ENCODE data around the gene XAB2.

XAB2 gene

DNA sequence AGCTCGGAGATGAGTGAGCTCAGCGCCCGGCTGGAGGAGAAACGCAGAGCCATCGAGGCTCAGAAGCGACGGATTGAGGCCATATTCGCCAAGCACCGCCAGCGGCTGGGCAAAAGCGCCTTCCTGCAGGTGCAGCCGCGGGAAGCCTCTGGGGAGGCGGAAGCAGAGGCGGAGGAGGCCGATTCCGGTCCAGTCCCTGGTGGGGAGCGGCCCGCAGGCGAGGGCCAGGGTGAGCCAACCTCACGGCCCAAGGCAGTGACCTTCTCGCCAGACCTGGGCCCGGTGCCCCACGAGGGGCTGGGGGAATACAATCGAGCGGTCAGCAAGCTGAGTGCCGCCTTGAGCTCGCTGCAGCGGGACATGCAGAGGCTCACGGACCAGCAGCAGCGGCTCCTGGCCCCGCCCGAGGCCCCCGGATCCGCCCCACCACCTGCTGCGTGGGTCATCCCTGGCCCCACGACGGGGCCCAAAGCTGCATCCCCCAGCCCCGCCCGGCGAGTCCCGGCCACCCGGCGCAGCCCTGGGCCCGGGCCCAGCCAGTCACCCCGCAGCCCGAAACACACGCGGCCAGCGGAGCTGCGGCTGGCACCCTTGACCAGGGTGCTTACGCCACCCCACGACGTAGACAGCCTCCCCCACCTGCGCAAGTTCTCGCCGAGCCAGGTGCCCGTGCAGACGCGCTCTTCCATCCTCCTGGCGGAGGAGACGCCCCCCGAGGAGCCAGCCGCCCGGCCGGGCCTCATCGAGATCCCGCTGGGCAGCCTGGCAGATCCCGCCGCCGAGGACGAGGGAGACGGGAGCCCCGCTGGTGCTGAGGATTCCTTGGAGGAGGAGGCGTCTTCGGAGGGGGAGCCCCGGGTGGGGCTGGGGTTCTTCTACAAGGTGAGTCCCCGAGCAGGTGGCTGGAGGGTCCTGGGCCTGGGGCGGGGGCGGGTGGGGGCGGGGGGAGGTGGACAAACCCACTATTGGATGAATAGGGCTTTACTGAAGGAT, 16.8 kb downstream of the XAB2 start:
- DNase-seq (ENCODE audit: low read depth in 2 of 3, low spot score in 1 of 3), result no peak

- DNase-seq (ENCODE audit: low read depth in 2 of 3, low spot score in 1 of 3), result no peak
These were observed 17.6 kb downstream of the XAB2 start for GRCh38 chr19:7611541-7612279.

DNA sequence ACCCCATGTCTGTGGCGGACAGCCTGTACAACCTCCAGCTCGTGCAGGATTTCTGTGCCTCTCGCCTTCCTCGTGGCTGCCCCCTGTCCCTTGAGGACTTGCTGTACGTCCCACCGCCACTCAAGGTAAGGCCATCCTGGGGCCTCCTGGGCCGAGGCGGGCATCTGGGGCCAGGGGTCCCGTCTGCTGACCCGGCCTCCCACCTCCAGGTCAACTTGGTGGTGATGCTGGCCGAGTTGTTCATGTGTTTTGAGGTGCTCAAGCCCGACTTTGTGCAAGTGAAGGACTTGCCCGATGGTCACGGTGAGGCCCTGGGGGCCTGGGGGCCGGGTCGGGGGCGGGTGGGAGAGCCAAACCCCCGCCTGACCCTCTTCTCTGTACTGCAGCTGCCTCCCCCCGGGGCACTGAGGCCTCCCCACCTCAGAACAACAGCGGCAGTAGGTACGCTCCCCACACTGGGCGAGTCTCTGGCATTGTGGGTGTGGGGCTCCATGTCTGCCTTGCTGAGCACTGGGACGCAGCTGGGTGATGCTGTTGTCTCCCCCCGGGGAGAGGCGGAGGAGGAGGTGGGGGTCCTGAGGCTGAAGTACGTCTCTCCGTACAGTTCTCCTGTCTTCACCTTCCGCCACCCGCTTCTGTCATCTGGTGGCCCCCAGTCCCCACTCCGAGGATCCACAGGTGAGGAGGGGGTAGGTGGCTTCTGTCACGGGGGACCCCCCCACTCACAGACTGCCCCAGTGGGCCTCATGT, 18.7 kb downstream of the XAB2 start:
- DNase-seq (ENCODE audit: low read depth in 2 of 3, low spot score in 1 of 3), result no peak

DNA sequence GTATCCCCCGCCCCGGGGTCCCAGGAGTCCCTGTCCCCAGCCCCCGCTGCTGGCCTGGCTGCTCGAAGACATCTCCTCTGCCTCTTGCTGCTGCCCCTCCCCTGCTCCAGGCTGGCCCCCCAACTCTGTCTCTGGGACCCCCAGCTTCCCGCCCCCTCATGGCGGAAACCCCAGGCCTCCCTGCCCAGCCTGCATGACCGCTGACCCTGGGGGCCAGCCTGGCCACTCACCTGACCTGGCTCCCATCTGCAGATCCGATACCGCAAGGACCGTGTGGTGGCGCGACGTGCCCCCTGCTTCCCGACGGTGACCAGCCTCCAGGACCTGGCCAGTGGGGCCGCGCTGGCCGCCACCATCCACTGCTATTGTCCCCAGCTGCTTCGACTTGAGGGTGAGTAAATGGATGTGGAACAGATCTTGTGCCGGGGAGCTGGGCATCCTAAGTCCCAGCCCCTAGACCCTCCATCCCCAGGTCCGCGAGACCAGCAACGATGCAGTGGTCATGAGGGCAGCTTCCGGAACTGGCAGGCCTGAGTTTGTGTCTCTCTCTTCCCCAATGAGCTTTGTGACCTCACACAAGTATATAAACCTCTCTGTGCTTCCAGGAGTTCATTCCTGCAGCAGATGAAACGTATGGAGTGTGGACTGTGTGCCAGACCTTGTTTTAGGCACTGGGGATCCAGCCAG, 21.3 kb downstream of the XAB2 start:
- no peak for DNase-seq (ENCODE audit: low read depth in 2 of 3, low spot score in 1 of 3)

- no peak for DNase-seq (ENCODE audit: low read depth in 2 of 3, low spot score in 1 of 3)
These were observed 22.0 kb downstream of the XAB2 start for GRCh38 chr19:7607212-7607873.

GRCh38 chr19:7606289-7606688, 23.1 kb downstream of the XAB2 start:
- no peak for DNase-seq (ENCODE audit: low read depth in 2 of 3, low spot score in 1 of 3)

DNA sequence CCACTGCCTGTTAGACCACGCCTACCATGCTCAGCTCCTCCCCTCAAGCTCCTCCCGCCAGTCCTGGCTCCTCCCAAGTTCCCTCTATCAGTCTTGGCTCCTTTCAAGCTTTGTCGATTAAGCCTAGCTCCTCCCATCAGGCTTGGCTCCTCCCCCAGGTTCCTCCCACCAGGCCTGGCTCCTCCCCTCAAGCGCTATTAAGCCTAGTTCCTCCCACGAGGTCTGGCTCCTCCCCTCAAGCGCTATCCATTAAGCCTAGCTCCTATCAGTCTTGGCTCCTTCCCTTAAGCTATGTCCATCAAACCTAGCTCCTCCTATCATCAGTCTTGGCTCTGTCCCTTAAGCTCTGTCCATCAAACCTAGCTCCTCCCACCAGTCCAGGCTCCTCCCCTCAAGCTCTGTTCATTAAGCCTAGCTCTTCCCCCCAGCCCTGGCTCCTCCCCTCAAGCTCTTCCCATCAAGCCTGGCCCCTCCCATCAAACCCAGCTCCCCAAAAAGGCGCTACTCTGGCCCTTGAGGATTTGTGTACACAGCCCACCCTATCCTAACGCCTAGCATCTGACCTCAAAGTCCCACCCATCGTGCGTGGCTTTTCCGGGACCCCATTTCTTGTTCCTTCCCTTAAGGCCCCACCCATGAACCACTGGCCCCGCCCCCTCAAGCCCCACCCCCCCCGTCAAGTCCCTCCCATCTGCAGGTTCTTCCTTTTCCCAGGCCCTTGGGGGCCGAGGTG, 23.7 kb downstream of the XAB2 start:
- peak; percentile 33 to 44 (median 33) for DNase-seq (ENCODE audit: low read depth in 2 of 3, low spot score in 1 of 3)

DNA sequence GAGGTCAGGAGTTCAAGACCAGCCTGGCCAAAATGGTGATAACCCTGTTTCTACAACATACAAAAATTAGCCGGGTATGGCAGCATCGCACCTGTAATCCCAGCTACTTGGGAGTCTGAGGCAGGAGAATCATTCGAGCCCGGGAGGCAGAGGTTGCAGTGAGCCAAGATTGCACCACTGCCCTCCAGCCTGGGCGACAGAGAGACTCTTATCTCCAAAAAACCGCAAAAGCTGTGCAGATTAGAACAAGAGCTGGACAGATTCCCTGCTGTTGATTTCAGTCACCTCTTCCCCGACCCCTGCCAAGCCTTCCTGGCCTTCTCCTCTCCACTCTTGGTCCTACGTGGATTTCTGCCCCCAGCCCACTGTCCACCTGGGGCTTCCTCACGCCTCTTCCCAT, 25.4 kb downstream of the XAB2 start:
- no peak for DNase-seq (ENCODE audit: low read depth in 2 of 3, low spot score in 1 of 3)

DNA sequence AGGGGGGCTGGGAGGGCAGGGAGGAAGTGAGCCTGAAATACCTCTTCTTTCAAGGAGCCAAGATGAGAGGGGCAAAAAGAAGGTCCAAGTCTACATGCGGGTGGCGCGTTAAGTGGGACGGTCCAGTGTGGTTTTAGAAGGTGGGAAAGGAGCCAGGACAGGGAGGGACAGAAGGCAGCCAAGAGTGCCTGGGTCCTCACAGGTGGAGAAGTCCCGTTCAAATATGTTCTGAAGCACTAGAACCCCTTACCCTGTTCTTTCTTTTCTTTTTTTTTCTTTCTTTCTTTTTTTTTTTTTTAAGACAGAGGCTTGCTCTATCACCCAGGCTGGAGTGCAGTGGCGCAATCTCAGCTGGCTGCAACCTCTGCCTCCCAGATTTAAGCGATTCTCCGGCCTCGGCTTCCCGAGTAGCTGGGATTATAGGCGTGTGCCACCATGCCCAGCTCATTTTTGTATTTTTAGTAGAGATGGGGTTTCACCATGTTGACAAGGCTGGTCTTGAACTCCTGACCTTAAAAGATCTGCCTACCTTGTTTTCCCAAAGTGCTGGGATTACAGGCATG, 26.3 kb downstream of the XAB2 start:
- no peak for DNase-seq (ENCODE audit: low read depth in 2 of 3, low spot score in 1 of 3)

GRCh38 chr19:7602240-7602934, 27.0 kb downstream of the XAB2 start:
- DNase-seq (ENCODE audit: low read depth in 2 of 3, low spot score in 1 of 3), result no peak

DNA sequence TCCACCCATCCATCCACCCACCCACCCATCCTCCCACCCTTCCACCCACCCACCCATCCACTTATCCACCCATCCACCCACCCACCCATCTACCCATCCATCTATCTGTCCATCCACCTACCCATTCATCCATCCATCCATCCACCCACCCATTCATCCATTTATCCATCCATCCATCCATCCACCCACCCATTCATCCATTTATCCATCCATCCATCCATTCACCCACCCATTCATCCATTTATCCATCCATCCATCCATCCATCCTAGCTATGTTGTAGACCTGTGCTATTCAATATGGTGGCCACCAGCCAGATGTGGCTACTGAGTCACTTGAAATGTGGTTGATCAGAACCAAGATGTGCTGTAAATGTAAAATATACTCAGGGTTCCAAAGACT, 28.6 kb downstream of the XAB2 start:
- no peak for DNase-seq (ENCODE audit: low read depth in 2 of 3, low spot score in 1 of 3)

DNA sequence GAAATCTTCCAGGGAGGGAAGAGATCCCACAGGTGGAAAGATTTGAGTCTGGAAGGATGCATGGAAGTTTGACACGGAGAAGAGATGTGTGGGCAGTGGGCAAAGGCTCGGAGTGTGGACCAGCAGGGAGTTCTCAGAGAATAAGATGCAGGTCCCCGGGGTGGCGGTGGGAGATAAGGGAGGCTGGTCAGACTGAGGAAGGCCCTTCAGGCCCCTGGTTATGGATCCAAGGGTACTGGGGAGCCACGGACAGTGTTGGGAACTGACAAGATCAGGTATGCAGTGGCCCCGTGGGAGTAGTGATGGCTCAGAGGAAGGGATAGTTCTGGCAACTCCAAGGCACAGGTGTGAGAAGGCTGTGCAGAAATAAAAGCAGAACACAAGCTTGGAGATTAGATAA, 31.2 kb downstream of the XAB2 start:
- no peak for DNase-seq (ENCODE audit: low read depth in 2 of 3, low spot score in 1 of 3)

DNA sequence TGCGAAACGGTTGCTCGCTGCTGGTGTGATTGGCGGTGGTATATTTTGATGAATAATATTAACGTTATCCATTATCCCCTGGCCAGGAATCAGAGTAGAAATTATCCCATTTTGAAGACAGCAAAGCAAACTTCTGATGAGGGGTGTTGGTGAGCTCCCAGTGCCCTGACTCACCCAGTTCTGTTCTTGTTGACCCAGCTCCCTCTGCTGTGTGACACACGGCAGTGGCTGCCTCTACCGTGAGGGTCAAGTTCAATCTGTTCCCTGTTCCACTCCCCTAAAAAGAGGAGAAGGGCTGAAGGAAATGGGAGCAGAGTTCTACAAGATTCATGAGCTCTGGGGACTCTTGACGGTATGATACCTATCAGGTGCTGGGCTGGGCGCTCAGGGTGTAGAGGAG, 31.7 kb downstream of the XAB2 start:
- no peak for DNase-seq (ENCODE audit: low read depth in 2 of 3, low spot score in 1 of 3)

GRCh38 chr19:7596211-7596937, 33.0 kb downstream of the XAB2 start:
- DNase-seq (ENCODE audit: low read depth in 2 of 3, low spot score in 1 of 3), result no peak

- DNase-seq (ENCODE audit: low read depth in 2 of 3, low spot score in 1 of 3), result peak in 2 of 3 donors; percentile 23 to 30
These were observed 33.7 kb downstream of the XAB2 start, which contains the start of gene CAMSAP3 for GRCh38 chr19:7595466-7596133. TSS of gene CAMSAP3 (plus strand) at chr19:7595863. CDS start at chr19:7596003, 140 bp downstream.

GRCh38 chr19:7590256-7590655, 39.1 kb downstream of the XAB2 start:
- DNase-seq (ENCODE audit: low read depth in 2 of 3, low spot score in 1 of 3), result no peak

DNA sequence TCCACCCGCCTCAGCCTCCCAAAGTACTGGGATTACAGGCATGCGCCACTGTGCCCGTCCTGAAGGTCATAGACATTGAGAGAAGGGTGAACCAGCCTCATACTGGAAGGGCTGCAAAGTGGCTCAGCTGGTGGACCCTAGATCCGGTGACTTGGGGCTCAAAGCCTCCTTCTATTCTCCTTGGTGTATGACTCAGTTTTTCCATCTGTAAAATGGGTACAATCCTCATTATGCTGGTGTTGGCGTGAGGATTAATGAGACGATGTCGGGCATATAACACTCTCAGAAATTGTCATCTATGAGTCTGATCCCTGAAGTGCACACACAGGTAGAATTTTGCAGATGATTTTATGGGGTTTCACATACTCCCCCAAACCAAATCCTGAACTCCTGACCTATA, 39.5 kb downstream of the XAB2 start:
- no peak for DNase-seq (ENCODE audit: low read depth in 2 of 3, low spot score in 1 of 3)
